SHP77 treated with DMSO at 0.1 percent for 48 hours (cell line): Measurements from ENCODE around the gene PAPOLB.

Source experiments
- DNase-seq: peaks from one replicate; lab custom pipeline; 2025; lab: John Stamatoyannopoulos, UW

Gene PAPOLB

GRCh38 chr7:4878336-4879335 is 16.8 kb upstream of the PAPOLB start:
- DNase-seq: no peak

GRCh38 chr7:4876586-4876985 is 14.8 kb upstream of the PAPOLB start:
- no peak for DNase-seq

GRCh38 chr7:4875391-4875790 is 13.6 kb upstream of the PAPOLB start:
- no peak for DNase-seq

- DNase-seq: no peak
These were observed 11.5 kb upstream of the PAPOLB start for GRCh38 chr7:4873071-4873944.

GRCh38 chr7:4871930-4872675 is 10.3 kb upstream of the PAPOLB start:
- DNase-seq: no peak

GRCh38 chr7:4871056-4871680 is 9.3 kb upstream of the PAPOLB start:
- no peak for DNase-seq

DNA sequence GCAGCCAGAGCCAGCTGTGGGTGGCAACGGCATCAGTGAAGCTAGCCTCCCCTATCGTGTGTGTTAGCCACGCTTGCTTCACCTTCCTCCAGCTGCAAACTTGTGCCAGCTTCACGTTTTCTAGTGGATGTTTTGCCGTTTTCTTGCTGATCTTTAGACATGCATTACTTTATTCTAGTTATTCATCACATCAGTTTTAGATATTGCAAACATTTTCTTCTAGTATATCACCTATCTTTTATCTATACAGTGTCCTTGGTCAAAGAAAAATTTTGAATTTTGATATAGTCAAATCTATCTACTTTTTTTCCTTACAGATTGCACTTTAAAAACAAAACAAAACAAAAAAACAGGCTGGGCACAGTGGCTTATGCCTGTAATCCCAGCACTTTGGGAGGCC is 6.7 kb upstream of the PAPOLB start:
- no peak for DNase-seq

DNA sequence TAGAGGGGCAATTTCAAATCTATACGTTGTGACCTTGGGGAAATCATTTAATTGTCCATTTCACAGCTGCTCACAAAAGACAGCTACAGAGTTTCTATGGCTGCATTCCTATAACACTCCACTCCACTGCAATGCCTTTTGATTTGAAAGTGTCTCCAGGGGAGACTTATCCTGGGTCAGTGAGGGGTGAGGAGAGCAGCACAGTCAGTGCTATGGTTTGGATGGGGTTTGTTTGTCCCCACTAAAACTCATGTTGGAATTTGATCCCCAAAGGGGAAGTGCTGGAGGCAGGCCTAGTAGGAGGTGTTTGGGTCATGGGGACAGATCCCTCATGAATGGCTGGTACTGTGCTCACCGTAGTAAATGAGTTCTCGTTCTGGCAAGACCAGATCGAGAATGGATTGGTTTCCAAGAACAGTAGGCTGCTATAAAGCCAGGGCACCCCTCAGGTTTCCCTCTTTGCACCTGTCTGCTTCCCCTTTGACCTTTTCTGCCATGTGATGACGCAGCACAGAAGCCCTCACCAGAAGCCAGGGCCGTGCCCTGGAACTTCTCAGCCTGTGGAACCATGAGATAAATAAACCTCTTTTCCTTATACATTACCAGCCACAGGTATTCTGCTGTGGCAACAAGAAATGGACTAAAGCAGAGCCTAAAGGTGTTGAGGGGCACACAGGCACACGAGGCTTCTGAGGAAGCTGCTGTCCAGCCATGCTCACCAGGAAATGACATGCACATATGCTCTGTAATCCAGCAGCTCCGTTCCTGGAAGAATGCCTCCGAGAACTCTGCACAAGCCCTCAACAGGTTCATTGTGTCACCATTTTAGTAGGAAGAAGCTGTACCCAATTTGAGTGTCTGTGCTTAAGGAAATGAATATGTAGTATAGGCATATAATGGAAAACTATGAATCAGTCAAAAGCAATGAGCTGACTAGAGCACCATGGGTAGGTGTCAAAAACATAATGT is 5.0 kb upstream of the PAPOLB start:
- no peak for DNase-seq

GRCh38 chr7:4862156-4862555 is 326 bp upstream of the PAPOLB start:
- DNase-seq: no peak

DNA sequence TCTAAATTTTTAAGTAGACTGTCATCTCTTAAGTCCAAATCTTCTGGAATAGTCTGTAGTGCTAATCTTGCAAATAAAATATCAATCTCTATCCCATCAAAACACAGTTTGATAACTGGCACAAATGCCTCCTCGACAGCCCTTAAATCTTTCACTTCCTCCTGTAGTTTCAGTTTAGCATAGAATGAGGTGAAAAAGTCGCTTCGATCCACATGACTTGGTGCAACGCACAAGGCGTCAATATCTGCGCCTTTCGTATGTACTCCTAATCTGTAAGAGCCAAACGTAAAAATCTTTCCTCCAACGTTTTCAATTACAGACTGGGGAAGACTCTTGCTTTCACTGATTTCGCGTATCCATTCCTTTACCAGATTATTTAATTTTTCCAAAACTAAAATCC is 603 bp downstream of the PAPOLB start:
- DNase-seq: no peak

- DNase-seq: no peak
These were observed 4.6 kb downstream of the PAPOLB start for GRCh38 chr7:4857189-4857588.

DNA sequence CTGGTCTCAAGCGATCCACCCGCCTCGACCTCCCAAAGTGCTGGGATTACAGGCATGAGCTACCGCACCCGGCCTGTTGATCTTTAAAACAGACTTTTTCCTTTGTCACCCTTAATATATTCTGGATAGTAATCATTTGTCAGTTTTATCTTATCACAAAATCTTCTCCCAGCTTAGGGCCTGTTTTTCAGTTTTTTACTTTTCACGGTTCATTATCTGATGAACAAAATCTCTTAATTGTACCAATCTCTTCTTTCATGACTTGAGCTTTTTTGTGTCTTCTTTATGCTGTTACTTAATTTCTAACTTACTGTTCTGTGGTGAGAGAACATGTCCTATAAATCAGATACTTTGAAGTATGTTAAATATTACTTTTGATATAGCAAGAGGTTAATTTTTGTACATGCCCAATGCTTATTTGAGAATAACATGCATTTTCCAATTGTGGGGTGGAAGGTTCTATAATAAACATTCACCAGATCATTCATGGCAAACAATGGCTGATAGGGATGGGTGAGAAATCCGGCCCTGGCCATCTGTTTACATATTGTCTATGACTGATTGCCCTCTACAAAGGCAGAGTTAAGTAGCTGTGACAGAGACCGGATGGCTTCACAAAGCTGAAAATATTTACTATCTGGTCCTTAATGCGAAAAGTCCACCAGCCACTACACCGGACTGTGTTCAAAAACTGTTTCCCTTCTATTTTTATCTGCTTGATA is 5.3 kb downstream of the PAPOLB start:
- peak; percentile 43 for DNase-seq

GRCh38 chr7:4854916-4855315 is 6.9 kb downstream of the PAPOLB start:
- DNase-seq: no peak

- DNase-seq: no peak
These were observed 10.1 kb downstream of the PAPOLB start for GRCh38 chr7:4851459-4852422.

GRCh38 chr7:4850262-4850795 is 11.5 kb downstream of the PAPOLB start:
- DNase-seq: no peak

- DNase-seq: peak; percentile 73
These were observed 12.4 kb downstream of the PAPOLB start for GRCh38 chr7:4849390-4849789.

DNA sequence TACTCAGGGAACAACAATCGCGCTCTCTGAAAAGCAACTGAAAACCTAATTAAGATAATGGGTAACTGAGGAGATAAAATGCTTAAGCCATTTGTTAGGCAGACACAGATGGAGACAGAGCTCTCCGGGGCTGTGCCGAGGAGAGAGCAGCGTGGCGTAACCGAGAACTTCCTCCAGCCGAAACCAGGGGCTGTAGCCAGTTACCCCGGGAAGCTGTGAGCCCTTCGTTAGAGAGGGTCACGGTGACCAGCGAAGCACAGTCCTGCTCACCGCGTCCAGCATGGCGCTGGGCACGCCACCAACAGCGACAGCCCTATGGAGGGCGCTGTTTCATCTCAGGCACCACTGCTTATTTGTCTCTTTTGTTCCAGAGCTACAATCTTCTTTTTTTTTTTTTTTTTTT is 16.1 kb downstream of the PAPOLB start:
- DNase-seq: no peak
